Spleen (tissue), 11 donors: ENCODE results near the gene ZMYND15. TPM values are rescaled to one million over a fixed set of nuclear protein-coding genes. Genes with fewer than 3 reads are reported as not detected.

Experiments
- DNase-seq: peaks from one replicate; pipeline ENCODE4 v3.0.0-alpha.2; 2020
- H3K27ac ChIP-seq, 8 donors: fragments of 200-600 bp; sonication (generic) in 7 of 8; 1 replicate in 4 of 8; 2 replicates in 4 of 8; pipeline versions ENCODE4 v1.5.0 to v1.8.0; 2016 to 2021; ENCODE audit warnings: inconsistent platforms in 4 of 8, mild to moderate bottlenecking in 4 of 8, moderate library complexity in 1 of 8
- H3K27me3 ChIP-seq, 7 donors: fragments of 200-600 bp; sonication (generic) in 6 of 7; replicated peaks in 1 of 7; 1 replicate in 4 of 7; 2 replicates in 3 of 7; pipeline versions ENCODE4 v1.5.0 to v1.8.0; 2016 to 2021; ENCODE audit warnings: inconsistent platforms in 3 of 7, mild to moderate bottlenecking in 1 of 7
- H3K36me3 ChIP-seq, 6 donors: fragments of 200-600 bp; sonication (generic) in 5 of 6; 1 replicate in 4 of 6; 2 replicates in 2 of 6; pipeline versions ENCODE4 v1.5.0 to v1.8.0; 2016 to 2021; ENCODE audit warnings: inconsistent platforms in 2 of 6
- H3K4me1 ChIP-seq, 6 donors: fragments of 200-600 bp; sonication (generic) in 5 of 6; 1 replicate in 3 of 6; 2 replicates in 3 of 6; pipeline versions ENCODE4 v1.5.0 to v1.8.0; 2016 to 2021; ENCODE audit warnings: inconsistent platforms in 3 of 6
- H3K4me3 ChIP-seq, 8 donors: fragments of 200-600 bp; sonication (generic) in 7 of 8; 1 replicate in 4 of 8; 2 replicates in 4 of 8; pipeline versions ENCODE4 v1.5.0 to v1.8.0; 2016 to 2021; ENCODE audit warnings: inconsistent platforms in 4 of 8, mild to moderate bottlenecking in 4 of 8, moderate library complexity in 2 of 8
- H3K9me3 ChIP-seq, 8 donors: fragments of 200-600 bp; sonication (generic) in 7 of 8; 1 replicate in 4 of 8; 2 replicates in 4 of 8; pipeline versions ENCODE4 v1.5.0 to v1.8.0; 2016 to 2021; ENCODE audit warnings: inconsistent platforms in 4 of 8
- POLR2A ChIP-seq, 3 donors: fragments of 450-650 bp; IDR thresholded peaks; one replicate each; pipeline ENCODE4 v1.5.1; 2017; ENCODE audit warnings: antibody characterized with exemption in 3 of 3, mild to moderate bottlenecking in 1 of 3
- POLR2AphosphoS5 ChIP-seq, 3 donors: sonication (generic); formaldehyde crosslinking; IDR thresholded peaks; one replicate each; pipeline ENCODE4 v1.5.1; 2017; ENCODE audit warnings: antibody characterized with exemption in 3 of 3
- WGBS, 5 donors: extraction: QIAGEN DNeasy Blood & Tissue Kit in 3 of 5; methylation state at CpG; one replicate each; pipeline versions ENCODE4 v1.1.5 to v1.1.7; 2013 to 2018; 5-methylcytosine and 5-hydroxymethylcytosine counted together
- intact Hi-C: fragments of 100-400 bp; cut with DNase I; formaldehyde crosslinking; loops from one replicate; pipeline ENCODE4 v1.15.0; 2023; ENCODE audit warnings: low total_unique reads
- polyA plus RNA-seq, 3 donors: library from polyadenylated mRNA; stranded (reverse); fragments of 200-250 nt; gene quantifications; one replicate each; pipeline ENCODE4 v1.2.1, GENCODE V29; 2013
- total RNA-seq, 7 donors: library from RNA; depleted of rRNA in 3 of 7; stranded (reverse); fragments of >200 nt in 3 of 7; fragmentation: NEBNext Ultra II Directional in 4 of 7; extraction: Animal tissue kit (Norgen Biotek cat#: 25700) in 4 of 7; gene quantifications; one replicate each; pipeline versions ENCODE4 v1.1.0 to v1.2.1, GENCODE V29; 2016 to 2021
- TF ChIP-seq, protein P1 (sequence below), 11 experiments: fragments of 200-600 bp in 7 of 11; fragments of 450-650 bp in 4 of 11; sonication (generic) in 4 of 11; IDR thresholded peaks in 8 of 11; conservative IDR thresholded peaks in 3 of 11; 1 replicate in 7 of 11; 2 replicates in 4 of 11; pipeline versions ENCODE4 v1.4.0 to v1.8.0; 2016 to 2021; ENCODE audit warnings: antibody characterized with exemption in 11 of 11, inconsistent platforms in 4 of 11, mild to moderate bottlenecking in 1 of 11
- donor health status: healthy with polysubstance abuse.
- donor health status: DM: no; HTN: no; CAD: no; lungs with moderate emphysema.
- donor health status: DM: no; HTN: no; CAD: no.
- donor health status: Bipolar disorder and iron deficiency.
- donor health status: healthy.
- donor health status: DM: no; HTN: no; CAD: no.
- donor health status: DM: yes; HTN: yes; CAD: no.

Gene ZMYND15
- total and polyA plus RNA-seq, 10 donors: 1.8 to 11.5 (median 4.1) TPM

DNA sequence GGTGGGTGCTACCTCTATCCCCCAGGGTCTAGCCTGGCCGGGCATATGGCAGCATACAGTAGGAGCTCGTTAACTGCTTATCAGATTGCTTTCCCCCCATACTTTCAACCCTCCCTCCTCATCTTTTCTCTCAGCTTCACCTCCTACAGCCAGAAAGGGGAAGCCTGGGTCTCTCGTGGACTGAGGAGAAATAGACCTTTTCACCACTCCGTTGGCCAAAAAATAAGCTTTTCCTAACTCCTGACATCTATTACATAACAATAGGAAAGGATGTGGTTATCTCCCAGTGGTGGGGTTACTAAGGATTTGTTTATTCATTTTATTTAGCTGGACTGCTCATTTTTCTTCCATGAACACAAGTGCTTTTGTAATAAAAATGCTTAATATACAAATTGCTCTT is 9.1 kb downstream of the ZMYND15 start:
- WGBS, 5 donors: 33 to 49% (median 39%) methylated on average over 4 of the region's 4 CpGs
- intact Hi-C loops: no loop called here

GRCh38 chr17:4750606-4751005 is 11.0 kb downstream of the ZMYND15 start:
- 39 to 67% (median 53%) methylated on average over 3 of the region's 3 CpGs for WGBS, 5 donors
- intact Hi-C loops: no loop called here
- Histone ChIP-seq H3K27ac (no peak overlapping the region), H3K4me1 (peaks cover 9 to 27% (median 15%) of the 10 kb centered on the region in 6 donors), H3K9me3 (no peaks in the 10 kb centered on the region), H3K27me3 (peaks cover 0 to 54% (median 0%) of the 10 kb centered on the region in 7 donors), H3K4me3 (no peak overlapping the region), H3K36me3 (no peaks in the 10 kb centered on the region)
- peak; percentile 28 for DNase-seq
- TF ChIP-seq, protein P1, sequence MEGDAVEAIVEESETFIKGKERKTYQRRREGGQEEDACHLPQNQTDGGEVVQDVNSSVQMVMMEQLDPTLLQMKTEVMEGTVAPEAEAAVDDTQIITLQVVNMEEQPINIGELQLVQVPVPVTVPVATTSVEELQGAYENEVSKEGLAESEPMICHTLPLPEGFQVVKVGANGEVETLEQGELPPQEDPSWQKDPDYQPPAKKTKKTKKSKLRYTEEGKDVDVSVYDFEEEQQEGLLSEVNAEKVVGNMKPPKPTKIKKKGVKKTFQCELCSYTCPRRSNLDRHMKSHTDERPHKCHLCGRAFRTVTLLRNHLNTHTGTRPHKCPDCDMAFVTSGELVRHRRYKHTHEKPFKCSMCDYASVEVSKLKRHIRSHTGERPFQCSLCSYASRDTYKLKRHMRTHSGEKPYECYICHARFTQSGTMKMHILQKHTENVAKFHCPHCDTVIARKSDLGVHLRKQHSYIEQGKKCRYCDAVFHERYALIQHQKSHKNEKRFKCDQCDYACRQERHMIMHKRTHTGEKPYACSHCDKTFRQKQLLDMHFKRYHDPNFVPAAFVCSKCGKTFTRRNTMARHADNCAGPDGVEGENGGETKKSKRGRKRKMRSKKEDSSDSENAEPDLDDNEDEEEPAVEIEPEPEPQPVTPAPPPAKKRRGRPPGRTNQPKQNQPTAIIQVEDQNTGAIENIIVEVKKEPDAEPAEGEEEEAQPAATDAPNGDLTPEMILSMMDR (IDR thresholded peaks at IDR 0.05 in 8 of 11, conservative IDR thresholded peaks at IDR 0.05 in 3 of 11): no peak
- TF ChIP-seq POLR2AphosphoS5 (IDR thresholded peaks at IDR 0.05): no peak
- TF ChIP-seq POLR2A (IDR thresholded peaks at IDR 0.05): no peak

More for the DNA sequence above, 9.1 kb downstream of the ZMYND15 start:
- Histone ChIP-seq H3K4me1 (peaks cover 9 to 39% (median 19%) of the 10 kb centered on the region in 6 donors), H3K27me3 (peaks cover 0 to 60% (median 3%) of the 10 kb centered on the region in 7 donors), H3K36me3 (no peaks in the 10 kb centered on the region), H3K27ac (peak overlapping the region in 3 of 8 donors; percentile 66 to 74 (median 70)), H3K9me3 (no peaks in the 10 kb centered on the region), H3K4me3 (no peak overlapping the region)
- no peak for TF ChIP-seq POLR2AphosphoS5 (IDR thresholded peaks at IDR 0.05)
- no peak for TF ChIP-seq POLR2A (IDR thresholded peaks at IDR 0.05)
- TF ChIP-seq, protein P1 (IDR thresholded peaks at IDR 0.05 in 8 of 11, conservative IDR thresholded peaks at IDR 0.05 in 3 of 11): no peak
- no peak for DNase-seq

DNA sequence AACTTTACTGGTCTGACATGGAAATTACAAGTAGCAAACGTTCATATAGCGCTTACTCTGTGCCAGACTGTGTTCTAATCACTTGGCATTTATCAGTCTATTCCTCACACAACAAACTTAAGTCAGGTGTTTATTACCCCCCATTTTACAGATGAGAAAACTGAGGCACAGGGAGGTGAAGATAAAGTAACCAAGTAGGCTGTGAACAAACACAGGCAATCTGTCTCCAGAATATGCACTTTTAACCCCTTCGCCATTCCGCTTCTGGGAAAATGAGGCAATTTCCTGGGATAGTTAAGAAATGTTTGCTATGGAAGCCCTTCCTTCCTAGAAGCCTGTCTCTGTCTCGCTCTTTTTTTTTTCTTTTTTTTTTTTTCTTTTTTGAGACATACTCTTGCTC is 12.3 kb downstream of the ZMYND15 start:
- Histone ChIP-seq H3K27me3 (peaks cover 0 to 50% (median 0%) of the 10 kb centered on the region in 7 donors), H3K4me3 (no peak overlapping the region), H3K4me1 (peaks cover 9 to 22% (median 15%) of the 10 kb centered on the region in 6 donors), H3K9me3 (no peaks in the 10 kb centered on the region), H3K27ac (no peak overlapping the region), H3K36me3 (no peaks in the 10 kb centered on the region)
- no peak for DNase-seq
- WGBS, 5 donors: 48 to 66% (median 54%) methylated on average over 5 of the region's 5 CpGs
- TF ChIP-seq POLR2A (IDR thresholded peaks at IDR 0.05) (no peak), POLR2AphosphoS5 (IDR thresholded peaks at IDR 0.05) (no peak)
- TF ChIP-seq, protein P1 (IDR thresholded peaks at IDR 0.05 in 8 of 11, conservative IDR thresholded peaks at IDR 0.05 in 3 of 11): no peak
- intact Hi-C loops: no loop called here

DNA sequence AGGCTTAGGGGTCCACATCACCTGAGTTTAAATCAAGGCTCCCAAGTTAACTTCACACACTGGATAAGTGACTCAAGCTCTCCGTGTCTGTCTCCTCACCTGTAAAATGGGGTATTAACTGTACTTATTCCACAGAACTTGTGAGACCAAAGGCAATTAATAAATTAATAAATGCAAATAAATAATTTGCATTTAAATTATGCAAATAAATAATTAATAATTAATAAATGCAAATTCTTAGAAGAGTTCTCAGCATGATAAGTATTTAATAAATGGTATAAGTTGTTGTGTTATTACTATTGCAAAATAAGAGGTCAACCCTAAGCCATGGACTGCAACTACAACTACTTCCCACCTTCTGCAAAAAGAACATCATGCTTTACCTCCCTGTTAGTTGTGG is 13.8 kb downstream of the ZMYND15 start:
- intact Hi-C loops: no loop called here
- no peak for DNase-seq

More for the DNA sequence above, 13.8 kb downstream of the ZMYND15 start:
- Histone ChIP-seq H3K4me1 (peaks cover under 1 to 7% (median 4%) of the 10 kb centered on the region in 6 donors), H3K27me3 (peaks cover 0 to 45% (median 0%) of the 10 kb centered on the region in 7 donors), H3K27ac (no peak overlapping the region), H3K4me3 (no peak overlapping the region), H3K36me3 (no peaks in the 10 kb centered on the region), H3K9me3 (no peaks in the 10 kb centered on the region)
- 90 to 95% (median 91%) methylated on average over 1 of the region's 1 CpG for WGBS, 5 donors
- TF ChIP-seq POLR2A (IDR thresholded peaks at IDR 0.05) (no peak), POLR2AphosphoS5 (IDR thresholded peaks at IDR 0.05) (no peak)
- TF ChIP-seq, protein P1 (IDR thresholded peaks at IDR 0.05 in 8 of 11, conservative IDR thresholded peaks at IDR 0.05 in 3 of 11): no peak
